Neural progenitor cell (in vitro differentiated cells): Measurements from ENCODE around the gene STPG4. TPM values are rescaled to one million over a fixed set of nuclear protein-coding genes. Genes with fewer than 3 reads are reported as not detected.

Experiments used
- DNase-seq: peaks from one replicate; pipeline ENCODE4 v3.0.0-alpha.2; 2016; ENCODE audit warnings: low spot score
- H2AFZ ChIP-seq: fragments of 200-600 bp; sonication (generic); replicated peaks from 2 replicates; pipeline ENCODE4 v1.6.1; 2016; ENCODE audit warnings: antibody characterized with exemption
- H3F3A ChIP-seq: fragments of 200-600 bp; sonication (generic); 2 replicates; pipeline ENCODE4 v1.6.1; 2016; ENCODE audit warnings: antibody characterized with exemption, low read depth
- H3K27ac ChIP-seq: fragments of 200-600 bp; sonication (generic); 2 replicates; pipeline ENCODE4 v1.5.1; 2016; ENCODE audit warnings: mild to moderate bottlenecking
- H3K27me3 ChIP-seq: fragments of 200-600 bp; sonication (generic); 2 replicates; pipeline ENCODE4 v1.6.1; 2016; ENCODE audit warnings: mild to moderate bottlenecking, moderate library complexity
- H3K36me3 ChIP-seq: fragments of 200-600 bp; sonication (generic); 2 replicates; pipeline ENCODE4 v1.5.1; 2016
- H3K4me1 ChIP-seq: fragments of 200-600 bp; sonication (generic); 2 replicates; pipeline ENCODE4 v1.6.1; 2016; ENCODE audit warnings: mixed run types
- H3K4me2 ChIP-seq: fragments of 200-600 bp; sonication (generic); 2 replicates; pipeline ENCODE4 v1.6.1; 2016
- H3K4me3 ChIP-seq: fragments of 200-600 bp; sonication (generic); 2 replicates; pipeline ENCODE4 v1.5.1; 2016
- H3K79me2 ChIP-seq: fragments of 200-600 bp; sonication (generic); 2 replicates; pipeline ENCODE4 v1.6.1; 2016; ENCODE audit warnings: low read depth
- H3K9ac ChIP-seq: fragments of 200-600 bp; sonication (generic); 2 replicates; pipeline ENCODE4 v1.6.1; 2016
- H3K9me3 ChIP-seq: fragments of 200-600 bp; sonication (generic); 2 replicates; pipeline ENCODE4 v1.5.1; 2016; ENCODE audit warnings: low read depth
- H4K20me1 ChIP-seq: fragments of 200-600 bp; sonication (generic); 2 replicates; pipeline ENCODE4 v1.6.1; 2016; ENCODE audit warnings: low read depth
- H3K27ac Mint-ChIP-seq: 3 replicates; pipeline ENCODE4 v1.8.0; 2021; ENCODE audit warnings: mixed read lengths
- H3K27me3 Mint-ChIP-seq: 2 replicates; pipeline ENCODE4 v1.8.0; 2022; ENCODE audit warnings: low read depth, mild to moderate bottlenecking, inconsistent platforms, moderate library complexity, mixed read lengths; ENCODE audit not compliant: insufficient read depth
- H3K36me3 Mint-ChIP-seq: 3 replicates; pipeline ENCODE4 v1.8.0; 2021; ENCODE audit warnings: mixed read lengths
- H3K4me1 Mint-ChIP-seq: 3 replicates; pipeline ENCODE4 v1.8.0; 2021; ENCODE audit warnings: mixed read lengths
- H3K4me3 Mint-ChIP-seq: 3 replicates; pipeline ENCODE4 v1.8.0; 2021; ENCODE audit warnings: mild to moderate bottlenecking, moderate library complexity, mixed read lengths
- H3K9me3 Mint-ChIP-seq: 3 replicates; pipeline ENCODE4 v1.8.0; 2020; ENCODE audit warnings: mixed read lengths
- EZH2 ChIP-seq: fragments of 200-600 bp; sonication (generic); IDR thresholded peaks from 2 replicates; pipeline ENCODE4 v1.6.1; 2017; ENCODE audit warnings: antibody characterized with exemption, mild to moderate bottlenecking, moderate library complexity
- EZH2phosphoT487 ChIP-seq: fragments of 200-600 bp; sonication (generic); IDR thresholded peaks from 2 replicates; pipeline ENCODE4 v1.6.1; 2017; ENCODE audit warnings: antibody characterized with exemption
- total RNA-seq: library from RNA; depleted of rRNA; stranded (reverse); fragments of >200 nt; gene quantifications from 2 replicates; pipeline ENCODE4 v1.2.3, GENCODE V29; 2015; ENCODE audit warnings: low replicate concordance
- TF ChIP-seq, protein P1 (sequence below): fragments of 200-600 bp; sonication (generic); IDR thresholded peaks from 2 replicates; pipeline ENCODE4 v1.5.1; 2017; ENCODE audit warnings: antibody characterized with exemption, mild to moderate bottlenecking

STPG4 gene
- total RNA-seq, 1 donor from 2014 or later = not detected

GRCh38 chr2:47190188-47190881, 35.2 kb upstream of the STPG4 start:
- no peak overlapping the region for H3K4me3 ChIP-seq
- peaks cover 53% of the 10 kb centered on the region for H3K4me1 ChIP-seq
- H3K27ac ChIP-seq = no peak overlapping the region
- no peak overlapping the region for H2AFZ ChIP-seq
- H3K9ac ChIP-seq = no peak overlapping the region
- no peaks in the 10 kb centered on the region for H3K27me3 ChIP-seq
- no peaks in the 10 kb centered on the region for H4K20me1 ChIP-seq
- DNase-seq = no peak
- no peak overlapping the region for H3K4me2 ChIP-seq
- no peaks in the 10 kb centered on the region for H3K9me3 ChIP-seq
- H3K27me3 Mint-ChIP-seq = peaks cover 3% of the 10 kb centered on the region
- TF ChIP-seq EZH2phosphoT487 (no peak), EZH2 (no peak)
- TF ChIP-seq, protein P1, sequence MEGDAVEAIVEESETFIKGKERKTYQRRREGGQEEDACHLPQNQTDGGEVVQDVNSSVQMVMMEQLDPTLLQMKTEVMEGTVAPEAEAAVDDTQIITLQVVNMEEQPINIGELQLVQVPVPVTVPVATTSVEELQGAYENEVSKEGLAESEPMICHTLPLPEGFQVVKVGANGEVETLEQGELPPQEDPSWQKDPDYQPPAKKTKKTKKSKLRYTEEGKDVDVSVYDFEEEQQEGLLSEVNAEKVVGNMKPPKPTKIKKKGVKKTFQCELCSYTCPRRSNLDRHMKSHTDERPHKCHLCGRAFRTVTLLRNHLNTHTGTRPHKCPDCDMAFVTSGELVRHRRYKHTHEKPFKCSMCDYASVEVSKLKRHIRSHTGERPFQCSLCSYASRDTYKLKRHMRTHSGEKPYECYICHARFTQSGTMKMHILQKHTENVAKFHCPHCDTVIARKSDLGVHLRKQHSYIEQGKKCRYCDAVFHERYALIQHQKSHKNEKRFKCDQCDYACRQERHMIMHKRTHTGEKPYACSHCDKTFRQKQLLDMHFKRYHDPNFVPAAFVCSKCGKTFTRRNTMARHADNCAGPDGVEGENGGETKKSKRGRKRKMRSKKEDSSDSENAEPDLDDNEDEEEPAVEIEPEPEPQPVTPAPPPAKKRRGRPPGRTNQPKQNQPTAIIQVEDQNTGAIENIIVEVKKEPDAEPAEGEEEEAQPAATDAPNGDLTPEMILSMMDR = no peak
- no peaks in the 10 kb centered on the region for H3K36me3 ChIP-seq
- no peaks in the 10 kb centered on the region for H3K36me3 Mint-ChIP-seq
- H3F3A ChIP-seq = peaks cover 37% of the 10 kb centered on the region
- no peak overlapping the region for H3K4me3 Mint-ChIP-seq
- no peak overlapping the region for H3K27ac Mint-ChIP-seq
- H3K9me3 Mint-ChIP-seq = no peaks in the 10 kb centered on the region
- H3K4me1 Mint-ChIP-seq = peaks cover 86% of the 10 kb centered on the region
- no peaks in the 10 kb centered on the region for H3K79me2 ChIP-seq

DNA sequence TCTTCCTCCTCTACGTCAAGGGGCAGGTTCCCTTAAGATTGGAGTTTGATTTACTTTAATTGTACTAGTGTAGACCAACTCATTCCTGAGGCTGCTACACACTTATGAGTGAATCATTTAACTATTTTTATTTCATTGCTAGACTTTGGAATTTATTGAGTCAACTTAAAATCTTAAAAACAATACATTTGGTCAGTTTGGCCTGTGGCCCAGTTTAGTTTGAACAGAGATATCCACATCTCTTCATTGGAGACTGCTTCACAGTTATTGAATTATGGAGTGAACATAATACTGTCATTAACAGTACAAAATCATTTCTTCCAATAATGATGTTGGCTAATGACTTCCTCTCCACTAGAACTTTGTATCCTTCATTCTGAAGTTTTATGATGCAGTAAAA, 34.5 kb upstream of the STPG4 start:
- peaks cover 83% of the 10 kb centered on the region for H3K4me1 Mint-ChIP-seq
- TF ChIP-seq EZH2 (no peak), EZH2phosphoT487 (no peak)
- TF ChIP-seq, protein P1 = no peak
- H3K4me3 ChIP-seq = no peak overlapping the region
- H2AFZ ChIP-seq = no peak overlapping the region
- H3F3A ChIP-seq = peaks cover 37% of the 10 kb centered on the region
- no peak overlapping the region for H3K27ac Mint-ChIP-seq
- H3K9me3 Mint-ChIP-seq = no peaks in the 10 kb centered on the region
- no peaks in the 10 kb centered on the region for H3K79me2 ChIP-seq
- H3K27ac ChIP-seq = no peak overlapping the region
- peaks cover 53% of the 10 kb centered on the region for H3K4me1 ChIP-seq
- H3K27me3 Mint-ChIP-seq = peaks cover 4% of the 10 kb centered on the region
- no peaks in the 10 kb centered on the region for H3K9me3 ChIP-seq
- no peak for DNase-seq
- no peaks in the 10 kb centered on the region for H3K36me3 ChIP-seq
- no peaks in the 10 kb centered on the region for H3K27me3 ChIP-seq
- H3K9ac ChIP-seq = no peak overlapping the region
- H4K20me1 ChIP-seq = no peaks in the 10 kb centered on the region
- no peaks in the 10 kb centered on the region for H3K36me3 Mint-ChIP-seq
- H3K4me2 ChIP-seq = no peak overlapping the region
- H3K4me3 Mint-ChIP-seq = no peak overlapping the region

DNA sequence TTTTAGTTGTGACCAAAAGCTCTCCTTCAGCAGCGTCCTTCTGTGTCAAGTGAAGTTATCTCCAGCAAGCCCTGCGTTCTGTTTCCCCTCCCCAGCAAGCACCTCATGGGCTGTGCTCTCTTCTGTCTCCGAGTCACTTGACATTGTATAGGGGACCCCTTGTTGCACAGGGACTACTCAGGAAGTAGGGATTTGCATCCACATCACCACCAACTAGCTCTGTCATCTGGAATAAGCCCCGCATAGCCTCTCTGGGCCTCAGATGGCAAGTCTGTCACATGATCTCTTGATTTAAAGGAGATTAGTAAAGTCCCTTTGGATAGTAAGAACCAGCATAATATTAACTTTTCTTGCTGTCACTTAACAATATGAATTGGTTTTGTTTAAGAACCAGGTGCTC, 32.0 kb upstream of the STPG4 start:
- no peaks in the 10 kb centered on the region for H3K36me3 Mint-ChIP-seq
- H2AFZ ChIP-seq = peak overlapping the region; percentile 26
- H3K9ac ChIP-seq = no peak overlapping the region
- H3K9me3 ChIP-seq = no peaks in the 10 kb centered on the region
- no peaks in the 10 kb centered on the region for H3K27me3 ChIP-seq
- H3K4me1 ChIP-seq = peaks cover 31% of the 10 kb centered on the region
- no peaks in the 10 kb centered on the region for H3K79me2 ChIP-seq
- H3K36me3 ChIP-seq = no peaks in the 10 kb centered on the region
- DNase-seq = peak; percentile 50
- H3K27ac Mint-ChIP-seq = peak overlapping the region; percentile 94
- no peak overlapping the region for H3K27ac ChIP-seq
- no peak overlapping the region for H3K4me3 Mint-ChIP-seq
- peaks cover 16% of the 10 kb centered on the region for H3F3A ChIP-seq
- peaks cover 57% of the 10 kb centered on the region for H3K4me1 Mint-ChIP-seq
- TF ChIP-seq EZH2phosphoT487 = no peak
- TF ChIP-seq, protein P1 = no peak
- no peak for TF ChIP-seq EZH2
- H3K4me3 ChIP-seq = no peak overlapping the region
- no peaks in the 10 kb centered on the region for H3K9me3 Mint-ChIP-seq
- H4K20me1 ChIP-seq = no peaks in the 10 kb centered on the region
- peaks cover 4% of the 10 kb centered on the region for H3K27me3 Mint-ChIP-seq
- no peak overlapping the region for H3K4me2 ChIP-seq
